Fibroblast of lung (primary cell): ENCODE data around the gene RAB3A. TPM values are rescaled to one million over a fixed set of nuclear protein-coding genes. Genes with fewer than 3 reads are reported as not detected.

ENCODE experiments used
- DNase-seq, 2 donors: peaks; one replicate each; pipeline versions ENCODE4 v3.0.0 to v3.0.0-alpha.2; 2010; ENCODE audit warnings: low read depth in 2 of 2
- H2AFZ ChIP-seq: 2 replicates; pipeline ENCODE4 v1.5.1; 2012; ENCODE audit warnings: low read length, control low read depth, inconsistent platforms
- H3K27ac ChIP-seq: 2 replicates; pipeline ENCODE4 v1.5.1; 2011; ENCODE audit warnings: low read length, control low read depth; ENCODE audit not compliant: insufficient read depth
- H3K27me3 ChIP-seq: 2 replicates; pipeline ENCODE4 v1.5.1; 2011; ENCODE audit warnings: mild to moderate bottlenecking, low read length; ENCODE audit not compliant: control insufficient read depth, insufficient read depth
- H3K36me3 ChIP-seq: 2 replicates; pipeline ENCODE4 v1.5.1; 2011; ENCODE audit warnings: low read length; ENCODE audit not compliant: control insufficient read depth, insufficient read depth
- H3K4me1 ChIP-seq: 2 replicates; pipeline ENCODE4 v1.5.1; 2011; ENCODE audit warnings: low read length; ENCODE audit not compliant: control insufficient read depth, insufficient read depth; ENCODE audit errors: extremely low read depth
- H3K4me2 ChIP-seq: 2 replicates; pipeline ENCODE4 v1.5.1; 2011; ENCODE audit warnings: low read length, control low read depth; ENCODE audit not compliant: insufficient read depth; ENCODE audit errors: extremely low read depth
- H3K4me3 ChIP-seq, 4 experiments: fragments of 200-600 bp in 1 of 4; sonication (generic) in 1 of 4; replicated peaks in 1 of 4; 2 replicates each; pipeline ENCODE4 v1.5.1; 2011 to 2016; ENCODE audit warnings: low read length in 4 of 4, low read depth in 3 of 4, mild to moderate bottlenecking in 3 of 4, control low read depth in 2 of 4, inconsistent platforms in 1 of 4, mixed read lengths in 1 of 4; ENCODE audit not compliant: insufficient read depth in 1 of 4; ENCODE audit errors: control extremely low read depth in 1 of 4
- H3K79me2 ChIP-seq: 2 replicates; pipeline ENCODE4 v1.5.1; 2012; ENCODE audit warnings: mild to moderate bottlenecking, low read length, inconsistent platforms; ENCODE audit not compliant: control insufficient read depth, insufficient read depth
- H3K9ac ChIP-seq: 2 replicates; pipeline ENCODE4 v1.5.1; 2011; ENCODE audit warnings: mild to moderate bottlenecking, low read length, control low read depth; ENCODE audit not compliant: insufficient read depth
- H3K9me3 ChIP-seq: 2 replicates; pipeline ENCODE4 v1.5.1; 2012; ENCODE audit warnings: low read depth, low read length; ENCODE audit not compliant: control insufficient read depth, insufficient read depth
- H4K20me1 ChIP-seq: 2 replicates; pipeline ENCODE4 v1.5.1; 2011; ENCODE audit warnings: low read length; ENCODE audit not compliant: control insufficient read depth, insufficient read depth; ENCODE audit errors: extremely low read depth
- EZH2 ChIP-seq: IDR thresholded peaks from 2 replicates; pipeline ENCODE4 v1.5.1; 2012; ENCODE audit warnings: low read length, control low read depth, mild to moderate bottlenecking; ENCODE audit errors: missing control alignments
- polyA plus RNA-seq, 2 donors: library from polyadenylated mRNA; depleted of rRNA in 1 of 2; stranded (reverse) in 1 of 2; unstranded in 1 of 2; fragments of >200 nt; gene quantifications; 2 replicates each; pipeline ENCODE4 v1.2.1, GENCODE V29; 2011 to 2012; ENCODE audit warnings: missing spikeins in 1 of 2
- total RNA-seq: library from RNA; depleted of rRNA; stranded (reverse); fragments of >200 nt; gene quantifications from 2 replicates; pipeline ENCODE4 v1.2.1, GENCODE V29; 2014
- TF ChIP-seq, protein P1 (sequence below), 2 donors: IDR thresholded peaks in 1 of 2; conservative IDR thresholded peaks in 1 of 2; 1 replicate in 1 of 2; 2 replicates in 1 of 2; pipeline ENCODE4 v1.5.1; 2011 to 2012; ENCODE audit warnings: low read length in 2 of 2, control low read depth in 1 of 2, inconsistent platforms in 1 of 2, low read depth in 1 of 2, mild to moderate bottlenecking in 1 of 2

Gene RAB3A
- total and polyA plus RNA-seq, 2 donors (not counting 1 experiment from before 2014, with no cell fraction given), result 2.0 to 3.6 TPM

DNA sequence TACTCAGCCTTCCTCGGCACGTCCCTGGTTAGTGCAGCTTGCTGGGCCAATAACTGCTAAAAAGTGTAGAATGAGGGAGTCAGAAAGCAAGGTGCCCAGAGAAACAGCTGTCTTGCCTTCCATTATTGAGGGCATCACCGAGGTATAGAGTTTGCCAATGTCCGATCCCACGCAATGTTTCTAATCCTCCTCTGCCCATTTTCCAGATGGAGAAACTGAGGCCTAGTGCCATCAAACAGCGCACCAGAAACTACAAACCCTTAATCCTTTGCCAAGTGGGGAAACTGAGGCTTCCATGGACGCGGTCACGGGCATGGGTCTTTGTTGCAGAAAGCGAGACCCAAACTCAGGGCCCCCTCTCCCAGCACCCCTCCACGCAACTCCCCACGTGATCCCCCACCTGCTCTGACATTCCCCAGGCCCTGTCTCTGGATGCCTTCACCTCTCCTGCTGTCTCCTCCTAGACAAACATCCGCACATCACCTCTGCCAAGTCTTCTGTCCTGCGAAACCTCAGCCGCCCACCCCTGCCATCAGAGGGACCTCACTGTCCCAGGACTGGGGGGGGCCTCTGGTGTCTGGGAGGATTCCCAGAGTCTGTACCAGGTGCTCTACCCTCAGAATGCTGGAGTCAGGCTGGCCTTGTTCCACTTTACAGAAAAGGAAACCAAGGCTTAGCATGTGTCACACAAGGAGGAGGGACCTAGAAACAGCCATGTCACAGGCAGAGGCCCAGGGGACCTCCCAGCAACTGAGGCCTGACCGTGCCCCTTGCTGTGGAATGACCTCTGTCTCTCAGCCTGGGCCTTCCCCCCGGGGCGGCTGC is 23.3 kb upstream of the RAB3A start:
- no peak for TF ChIP-seq EZH2
- TF ChIP-seq, protein P1, sequence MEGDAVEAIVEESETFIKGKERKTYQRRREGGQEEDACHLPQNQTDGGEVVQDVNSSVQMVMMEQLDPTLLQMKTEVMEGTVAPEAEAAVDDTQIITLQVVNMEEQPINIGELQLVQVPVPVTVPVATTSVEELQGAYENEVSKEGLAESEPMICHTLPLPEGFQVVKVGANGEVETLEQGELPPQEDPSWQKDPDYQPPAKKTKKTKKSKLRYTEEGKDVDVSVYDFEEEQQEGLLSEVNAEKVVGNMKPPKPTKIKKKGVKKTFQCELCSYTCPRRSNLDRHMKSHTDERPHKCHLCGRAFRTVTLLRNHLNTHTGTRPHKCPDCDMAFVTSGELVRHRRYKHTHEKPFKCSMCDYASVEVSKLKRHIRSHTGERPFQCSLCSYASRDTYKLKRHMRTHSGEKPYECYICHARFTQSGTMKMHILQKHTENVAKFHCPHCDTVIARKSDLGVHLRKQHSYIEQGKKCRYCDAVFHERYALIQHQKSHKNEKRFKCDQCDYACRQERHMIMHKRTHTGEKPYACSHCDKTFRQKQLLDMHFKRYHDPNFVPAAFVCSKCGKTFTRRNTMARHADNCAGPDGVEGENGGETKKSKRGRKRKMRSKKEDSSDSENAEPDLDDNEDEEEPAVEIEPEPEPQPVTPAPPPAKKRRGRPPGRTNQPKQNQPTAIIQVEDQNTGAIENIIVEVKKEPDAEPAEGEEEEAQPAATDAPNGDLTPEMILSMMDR (conservative IDR thresholded peaks at IDR 0.05 in 1 of 2, IDR thresholded peaks at IDR 0.05 in 1 of 2; ENCODE audit: low read depth in 1 of 2, low read length in 2 of 2), result no peak
- Histone ChIP-seq H3K4me2 (no peak overlapping the region), H2AFZ (no peak overlapping the region)

DNA sequence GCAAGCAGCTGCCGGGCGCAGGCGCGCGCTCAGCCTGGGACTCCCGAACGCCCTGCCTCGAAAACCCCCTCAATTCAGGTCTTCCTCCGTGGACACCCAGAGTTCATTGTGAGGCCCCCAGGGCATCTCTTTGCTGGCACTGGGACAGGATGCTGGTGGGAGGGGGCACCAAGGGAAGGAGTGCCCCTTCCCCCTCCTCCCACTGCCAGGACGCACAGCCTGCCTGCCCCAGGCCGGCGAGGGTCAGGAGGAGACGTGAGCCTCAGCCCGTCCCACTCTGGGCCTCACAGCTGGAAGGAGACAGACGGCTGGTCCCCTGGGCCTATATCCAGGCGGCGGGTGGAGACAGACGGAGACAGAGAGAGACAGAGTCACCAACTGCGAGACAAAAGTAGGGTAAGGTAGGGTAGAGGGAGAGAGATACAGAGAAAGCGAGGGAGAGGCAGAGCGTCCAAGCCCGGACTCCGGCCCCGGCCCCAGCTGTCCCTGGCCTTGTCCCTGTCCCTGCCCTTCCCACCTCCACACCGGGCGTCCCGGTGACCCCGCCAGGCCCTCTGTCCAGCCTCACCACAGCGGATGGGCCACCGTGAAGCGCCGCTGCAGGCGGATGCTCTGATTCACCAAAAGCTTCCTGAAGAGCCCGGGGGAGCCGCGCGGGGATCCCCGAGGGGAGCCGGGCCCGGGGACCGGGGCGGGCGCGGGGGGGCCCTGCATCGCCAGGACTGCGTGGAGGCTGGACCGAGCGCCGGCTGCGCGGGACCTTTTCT is 22.0 kb upstream of the RAB3A start, which contains the start of gene PDE4C:
Gene PDE4C, minus strand, starts transcription at position 737 of the 767 bp plus-strand sequence. Its CDS starts 23 bp downstream, at position 714.
- Histone ChIP-seq H3K9ac (no peak within 1 kb of the TSS), H3K4me1 (no peaks in the 10 kb centered on the region), H3K9me3 (no peaks in the 10 kb centered on the region), H3K4me3 (no peak within 1 kb of the TSS), H4K20me1 (no peaks in the 10 kb centered on the region), H3K4me2 (no peak within 1 kb of the TSS), H3K27ac (no peak within 1 kb of the TSS), H3K27me3 (peaks cover 3% of the 10 kb centered on the region), H3K79me2 (no peaks in the 10 kb centered on the region), H2AFZ (no peak within 1 kb of the TSS), H3K36me3 (no peaks in the 10 kb centered on the region)
- TF ChIP-seq, protein P1 (conservative IDR thresholded peaks at IDR 0.05 in 1 of 2, IDR thresholded peaks at IDR 0.05 in 1 of 2; ENCODE audit: low read depth in 1 of 2, low read length in 2 of 2), result no peak
- no peak for TF ChIP-seq EZH2
- DNase-seq, result no peak

More for the DNA sequence above, 23.3 kb upstream of the RAB3A start:
- Histone ChIP-seq H3K9me3 (no peaks in the 10 kb centered on the region), H3K27ac (no peak overlapping the region), H3K4me1 (no peaks in the 10 kb centered on the region), H3K36me3 (no peaks in the 10 kb centered on the region), H3K4me3 (no peak overlapping the region), H3K27me3 (peaks cover 7% of the 10 kb centered on the region), H3K79me2 (no peaks in the 10 kb centered on the region), H4K20me1 (no peaks in the 10 kb centered on the region), H3K9ac (no peak overlapping the region)
- DNase-seq, result no peak

DNA sequence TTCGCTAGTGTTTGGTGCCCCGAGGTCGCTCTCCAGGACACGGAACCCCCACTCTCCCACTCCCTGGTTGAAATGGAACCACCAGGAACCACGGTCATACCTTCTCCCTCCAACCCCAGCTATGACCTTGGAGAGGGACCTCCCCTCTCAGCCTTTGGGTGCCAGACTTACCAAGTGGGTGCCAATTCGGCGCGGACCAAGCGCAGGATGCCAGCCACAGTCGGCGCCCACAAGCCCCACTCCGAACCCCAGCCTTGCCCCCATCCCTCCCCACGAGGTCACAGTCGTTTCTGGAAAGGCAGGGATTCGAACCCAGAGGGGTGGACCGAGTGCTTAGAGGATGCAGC is 21.5 kb upstream of the RAB3A start:
- TF ChIP-seq EZH2, result peak; percentile 30
- TF ChIP-seq, protein P1 (conservative IDR thresholded peaks at IDR 0.05 in 1 of 2, IDR thresholded peaks at IDR 0.05 in 1 of 2; ENCODE audit: low read depth in 1 of 2, low read length in 2 of 2), result no peak
- no peak overlapping the region for H2AFZ ChIP-seq
- no peak for DNase-seq

More for the DNA sequence above, 21.5 kb upstream of the RAB3A start:
- no peaks in the 10 kb centered on the region for H3K9me3 ChIP-seq
- peaks cover 3% of the 10 kb centered on the region for H3K27me3 ChIP-seq
- no peak overlapping the region for H3K27ac ChIP-seq
- H3K4me2 ChIP-seq, result no peak overlapping the region
- no peaks in the 10 kb centered on the region for H3K36me3 ChIP-seq
- no peaks in the 10 kb centered on the region for H4K20me1 ChIP-seq
- H3K9ac ChIP-seq, result no peak overlapping the region
- H3K79me2 ChIP-seq, result no peaks in the 10 kb centered on the region
- H3K4me3 ChIP-seq, result no peak overlapping the region
- H3K4me1 ChIP-seq, result no peaks in the 10 kb centered on the region
